HepG2 (cell line): Measurements from ENCODE around the gene MT1F. TPM values are rescaled to one million over a fixed set of nuclear protein-coding genes. Genes with fewer than 3 reads are reported as not detected.

Experiments used
- DNMT1 ChIP-seq: sonication (generic); formaldehyde crosslinking; IDR thresholded peaks from 2 replicates; pipeline ENCODE4 v1.5.1; 2020; ENCODE audit warnings: mild to moderate bottlenecking, missing genetic modification reagents
- FOXO1 ChIP-seq: sonication (generic); formaldehyde crosslinking; IDR thresholded peaks from 2 replicates; pipeline ENCODE4 v1.4.0; 2020; ENCODE audit warnings: missing genetic modification reagents
- LBX2 ChIP-seq: sonication (generic); formaldehyde crosslinking; IDR thresholded peaks from 2 replicates; pipeline ENCODE4 v1.5.0; 2020; ENCODE audit warnings: missing genetic modification reagents, mild to moderate bottlenecking, borderline replicate concordance
- MYNN ChIP-seq: sonication (generic); formaldehyde crosslinking; IDR thresholded peaks from 2 replicates; pipeline ENCODE4 v1.4.0; 2020; ENCODE audit warnings: mild to moderate bottlenecking, low read depth, missing genetic modification reagents
- NBN ChIP-seq: fragments of 450-650 bp; conservative IDR thresholded peaks from 2 replicates; pipeline ENCODE4 v1.6.1; 2017
- RFX1 ChIP-seq: fragments of 450-650 bp; IDR thresholded peaks from 2 replicates; pipeline ENCODE4 v1.6.1; 2017
- SALL1 ChIP-seq: sonication (generic); formaldehyde crosslinking; IDR thresholded peaks from 2 replicates; pipeline ENCODE4 v1.8.0; 2022; ENCODE audit warnings: mild to moderate bottlenecking, missing genetic modification reagents
- THYN1 ChIP-seq: sonication (generic); formaldehyde crosslinking; IDR thresholded peaks from 2 replicates; pipeline ENCODE4 v1.8.1; 2023; ENCODE audit warnings: low read depth, mild to moderate bottlenecking, moderate library complexity, missing genetic modification reagents, borderline replicate concordance
- ZBTB3 ChIP-seq: sonication (generic); formaldehyde crosslinking; IDR thresholded peaks from 2 replicates; pipeline ENCODE4 v1.4.0; 2020; ENCODE audit warnings: low read depth, mild to moderate bottlenecking, moderate library complexity, missing genetic modification reagents, borderline replicate concordance
- ZHX1 ChIP-seq: sonication (generic); formaldehyde crosslinking; IDR thresholded peaks from 2 replicates; pipeline ENCODE4 v1.8.1; 2022; ENCODE audit warnings: low read depth, mild to moderate bottlenecking, missing genetic modification reagents
- ZNF549 ChIP-seq: sonication (generic); formaldehyde crosslinking; IDR thresholded peaks from 2 replicates; pipeline ENCODE4 v1.5.0; 2020; ENCODE audit warnings: missing genetic modification reagents
- ZNF768 ChIP-seq: sonication (generic); formaldehyde crosslinking; IDR thresholded peaks from 2 replicates; pipeline ENCODE4 v1.4.0; 2020; ENCODE audit warnings: missing genetic modification reagents
- ZSCAN30 ChIP-seq: sonication (generic); formaldehyde crosslinking; IDR thresholded peaks from 2 replicates; pipeline ENCODE4 v1.5.0; 2020; ENCODE audit warnings: mild to moderate bottlenecking, missing genetic modification reagents
- polyA plus RNA-seq, 8 experiments: library from polyadenylated mRNA; depleted of rRNA in 3 of 8; stranded (reverse) in 7 of 8; unstranded in 1 of 8; fragments of >200 nt; fragmentation: Illumina TruSeq in 4 of 8; extraction: Trizol in 4 of 8; gene quantifications; 2 replicates each; pipeline versions ENCODE4 v1.2.1 to v1.2.3, GENCODE V29; 2011 to 2016; ENCODE audit warnings: low read depth in 4 of 8, missing spikeins in 1 of 8, mixed read lengths in 1 of 8; ENCODE audit not compliant: insufficient read depth in 1 of 8
- total RNA-seq, 5 experiments: library from RNA; depleted of rRNA; stranded (reverse); fragments of >200 nt; fragmentation: Illumina TruSeq; extraction: Trizol; gene quantifications; 2 replicates each; pipeline ENCODE4 v1.2.3, GENCODE V29; 2016; ENCODE audit warnings: low read depth in 1 of 5
- TF ChIP-seq, protein P1 (sequence below): sonication (generic); formaldehyde crosslinking; IDR thresholded peaks from 2 replicates; pipeline ENCODE4 v1.4.0; 2020; ENCODE audit warnings: mild to moderate bottlenecking, missing genetic modification reagents
- TF ChIP-seq, protein P2 (sequence below): sonication (generic); formaldehyde crosslinking; IDR thresholded peaks from 2 replicates; pipeline ENCODE4 v1.8.1; 2023; ENCODE audit warnings: missing genetic modification reagents, mild to moderate bottlenecking, borderline replicate concordance
- TF ChIP-seq, protein P3 (sequence below): sonication (generic); formaldehyde crosslinking; IDR thresholded peaks from 2 replicates; pipeline ENCODE4 v1.5.0; 2020; ENCODE audit warnings: missing genetic modification reagents

The MT1F gene
- total and polyA plus RNA-seq, 2 of the 13 experiments (the other 11 are each of a cell fraction or from before 2014, with no cell fraction given), result 1.9 to 169 TPM

- TF ChIP-seq, protein P1, sequence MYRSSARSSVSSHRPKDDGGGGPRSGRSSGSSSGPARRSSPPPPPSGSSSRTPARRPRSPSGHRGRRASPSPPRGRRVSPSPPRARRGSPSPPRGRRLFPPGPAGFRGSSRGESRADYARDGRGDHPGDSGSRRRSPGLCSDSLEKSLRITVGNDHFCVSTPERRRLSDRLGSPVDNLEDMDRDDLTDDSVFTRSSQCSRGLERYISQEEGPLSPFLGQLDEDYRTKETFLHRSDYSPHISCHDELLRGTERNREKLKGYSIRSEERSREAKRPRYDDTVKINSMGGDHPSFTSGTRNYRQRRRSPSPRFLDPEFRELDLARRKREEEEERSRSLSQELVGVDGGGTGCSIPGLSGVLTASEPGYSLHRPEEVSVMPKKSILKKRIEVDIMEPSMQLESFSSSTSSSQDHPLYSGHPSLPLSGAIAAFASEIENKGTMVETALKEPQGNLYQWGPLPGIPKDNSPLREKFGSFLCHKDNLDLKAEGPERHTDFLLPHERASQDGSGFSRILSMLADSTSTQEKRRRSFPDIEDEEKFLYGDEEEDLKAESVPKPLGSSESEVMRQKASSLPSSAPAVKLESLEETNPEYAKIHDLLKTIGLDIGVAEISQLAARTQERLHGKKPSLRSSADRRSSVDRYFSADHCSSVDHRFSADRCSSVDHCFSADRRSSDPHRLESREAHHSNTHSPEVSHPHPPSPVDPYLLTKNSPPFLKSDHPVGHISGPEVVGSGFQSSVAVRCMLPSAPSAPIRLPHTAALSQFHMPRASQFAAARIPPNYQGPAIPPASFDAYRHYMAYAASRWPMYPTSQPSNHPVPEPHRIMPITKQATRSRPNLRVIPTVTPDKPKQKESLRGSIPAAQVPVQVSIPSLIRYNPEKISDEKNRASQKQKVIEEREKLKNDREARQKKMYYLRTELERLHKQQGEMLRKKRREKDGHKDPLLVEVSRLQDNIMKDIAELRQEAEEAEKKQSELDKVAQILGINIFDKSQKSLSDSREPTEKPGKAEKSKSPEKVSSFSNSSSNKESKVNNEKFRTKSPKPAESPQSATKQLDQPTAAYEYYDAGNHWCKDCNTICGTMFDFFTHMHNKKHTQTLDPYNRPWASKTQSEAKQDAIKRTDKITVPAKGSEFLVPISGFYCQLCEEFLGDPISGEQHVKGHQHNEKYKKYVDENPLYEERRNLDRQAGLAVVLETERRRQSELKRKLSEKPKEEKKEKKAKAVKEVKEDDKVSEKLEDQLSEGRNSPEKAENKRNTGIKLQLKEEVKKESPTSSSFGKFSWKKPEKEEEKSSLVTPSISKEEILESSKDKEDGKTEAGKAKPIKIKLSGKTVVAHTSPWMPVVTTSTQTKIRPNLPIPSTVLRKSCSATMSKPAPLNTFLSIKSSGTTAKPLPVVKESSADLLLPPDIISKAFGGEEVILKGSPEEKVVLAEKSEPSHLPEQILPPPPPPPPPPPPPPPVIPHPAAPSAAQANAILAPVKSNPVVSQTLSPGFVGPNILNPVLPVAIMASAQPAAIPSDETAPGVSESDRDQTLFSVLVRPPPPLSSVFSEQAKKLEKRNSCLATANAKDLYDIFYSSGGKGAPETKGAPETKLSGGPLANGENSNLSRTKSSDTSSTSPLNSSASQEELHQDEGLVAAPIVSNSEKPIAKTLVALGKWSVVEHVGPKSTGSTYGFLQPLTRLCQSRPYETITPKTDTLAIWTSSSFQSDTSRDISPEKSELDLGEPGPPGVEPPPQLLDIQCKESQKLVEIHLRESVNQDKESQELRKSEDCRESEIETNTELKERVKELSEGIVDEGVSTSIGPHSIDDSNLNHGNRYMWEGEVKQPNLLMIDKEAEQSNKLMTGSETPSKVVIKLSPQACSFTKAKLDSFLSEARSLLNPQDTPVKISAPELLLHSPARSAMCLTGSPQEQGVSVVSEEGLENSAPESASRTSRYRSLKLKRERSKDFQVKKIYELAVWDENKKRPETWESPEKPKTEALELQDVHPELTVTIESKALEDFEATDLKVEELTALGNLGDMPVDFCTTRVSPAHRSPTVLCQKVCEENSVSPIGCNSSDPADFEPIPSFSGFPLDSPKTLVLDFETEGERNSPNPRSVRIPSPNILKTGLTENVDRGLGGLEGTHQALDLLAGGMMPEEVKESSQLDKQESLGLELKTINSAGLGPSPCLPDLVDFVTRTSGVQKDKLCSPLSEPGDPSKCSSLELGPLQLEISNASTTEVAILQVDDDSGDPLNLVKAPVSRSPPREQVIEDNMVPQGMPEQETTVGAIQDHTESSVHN, result 0 out of 2 replicates have a peak, but pooled peaks have one; percentile 37
- TF ChIP-seq, protein P2, sequence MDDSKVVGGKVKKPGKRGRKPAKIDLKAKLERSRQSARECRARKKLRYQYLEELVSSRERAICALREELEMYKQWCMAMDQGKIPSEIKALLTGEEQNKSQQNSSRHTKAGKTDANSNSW (CRISPR knock-in tag), result no peak
- no peak for TF ChIP-seq ZHX1 (CRISPR knock-in tag)
- no peak for TF ChIP-seq ZSCAN30 (CRISPR knock-in tag)
- TF ChIP-seq NBN, result no peak
- no peak; the same call in none of the 2 replicates for TF ChIP-seq SALL1
- no peak for TF ChIP-seq MYNN (CRISPR knock-in tag)
- TF ChIP-seq ZBTB3, result no peak
- TF ChIP-seq RFX1, result no peak
- TF ChIP-seq, protein P3, sequence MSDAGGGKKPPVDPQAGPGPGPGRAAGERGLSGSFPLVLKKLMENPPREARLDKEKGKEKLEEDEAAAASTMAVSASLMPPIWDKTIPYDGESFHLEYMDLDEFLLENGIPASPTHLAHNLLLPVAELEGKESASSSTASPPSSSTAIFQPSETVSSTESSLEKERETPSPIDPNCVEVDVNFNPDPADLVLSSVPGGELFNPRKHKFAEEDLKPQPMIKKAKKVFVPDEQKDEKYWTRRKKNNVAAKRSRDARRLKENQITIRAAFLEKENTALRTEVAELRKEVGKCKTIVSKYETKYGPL (CRISPR knock-in tag), result no peak
- no peak for TF ChIP-seq FOXO1 (CRISPR knock-in tag)
- TF ChIP-seq THYN1 (CRISPR knock-in tag), result no peak
- TF ChIP-seq ZNF549 (CRISPR knock-in tag), result no peak
- 0 out of 2 replicates have a peak, but pooled peaks have one; percentile 54 for TF ChIP-seq DNMT1 (CRISPR knock-in tag)
- no peak for TF ChIP-seq LBX2
- 0 out of 2 replicates have a peak, but pooled peaks have one; percentile 21 for TF ChIP-seq ZNF768 (CRISPR knock-in tag)
Measured at GRCh38 chr16:56637814-56638750, 19.7 kb upstream of the MT1F start, which contains the start of gene MT1A (continued).
